Breast epithelium (tissue), 3 donors: Measurements from ENCODE around the gene PPFIA2.

Experiments
- CTCF ChIP-seq, 3 donors: fragments of 450-650 bp; IDR thresholded peaks; one replicate each; pipeline ENCODE4 v1.5.1; 2016 to 2017; ENCODE audit warnings: antibody characterized with exemption in 3 of 3, mild to moderate bottlenecking in 3 of 3, moderate library complexity in 3 of 3
- POLR2AphosphoS5 ChIP-seq, 3 donors: sonication (generic); formaldehyde crosslinking; IDR thresholded peaks; one replicate each; pipeline ENCODE4 v1.6.1; 2017; ENCODE audit warnings: antibody characterized with exemption in 3 of 3

GRCh38 chr12:81300454-81300853 lies 458.7 kb downstream of the PPFIA2 start:
- no peak for TF ChIP-seq CTCF (IDR thresholded peaks at IDR 0.05)
- TF ChIP-seq POLR2AphosphoS5 (IDR thresholded peaks at IDR 0.05): no peak
